HG03064 (cell line): Measurements from ENCODE around the gene GSTT2.
"Not testable (repeated sequence)": the region's sequence is repeated elsewhere in the genome, so short reads cannot be mapped to it uniquely, and the experiment has no call there.

Source experiments
- ATAC-seq: cut with Tn5 transposase; IDR thresholded peaks from one replicate; pipeline ENCODE4 v1.9.1; 2021; ENCODE audit warnings: low read depth; ENCODE audit not compliant: unreplicated experiment

Gene GSTT2

DNA sequence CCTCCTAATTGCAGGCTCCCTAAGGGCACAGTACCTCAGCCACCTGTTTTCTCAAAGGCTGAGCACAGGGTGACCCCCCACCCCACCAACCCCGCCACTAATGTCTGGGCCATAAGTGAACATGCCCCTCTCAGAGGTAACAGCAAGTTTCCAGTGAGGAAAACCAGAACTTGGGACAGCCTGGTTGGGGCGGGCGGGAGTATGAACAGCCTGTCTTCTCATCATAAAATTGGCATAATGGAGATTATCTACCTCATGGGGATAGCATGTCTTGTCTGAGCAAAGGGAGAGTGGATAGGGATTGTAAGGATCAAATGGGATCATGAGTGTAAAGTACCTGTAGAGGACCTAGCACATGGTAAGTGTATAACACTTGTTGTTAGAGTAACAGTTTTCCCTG is 8.0 kb upstream of the GSTT2 start:
- ATAC-seq, result not testable (repeated sequence)

DNA sequence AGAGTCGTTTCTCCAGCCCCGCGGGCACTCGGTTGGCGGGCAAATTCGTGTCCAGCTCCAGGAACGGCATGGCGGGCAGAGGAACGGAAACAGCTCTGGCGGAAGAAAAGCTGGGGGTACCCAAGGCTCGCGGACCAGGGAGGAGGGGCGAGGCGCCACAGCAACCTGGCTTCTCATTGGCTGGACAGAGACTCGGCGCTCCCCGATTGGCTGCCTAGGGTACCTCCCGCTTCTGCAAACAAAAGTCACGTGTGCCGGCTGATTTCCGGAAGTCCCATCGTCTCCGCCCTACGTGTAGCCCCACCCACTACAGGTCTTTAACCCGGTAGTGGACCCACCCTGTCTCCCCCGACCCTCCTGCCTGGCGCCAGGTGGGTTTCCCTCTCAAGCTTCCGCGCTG is 5.6 kb upstream of the GSTT2 start, which contains the start of gene DDT:
TSS of gene DDT (minus strand) at position 97 of the 400 bp plus-strand sequence. CDS start at position 70, 27 bp downstream.
- ATAC-seq, result peak; percentile 79

DNA sequence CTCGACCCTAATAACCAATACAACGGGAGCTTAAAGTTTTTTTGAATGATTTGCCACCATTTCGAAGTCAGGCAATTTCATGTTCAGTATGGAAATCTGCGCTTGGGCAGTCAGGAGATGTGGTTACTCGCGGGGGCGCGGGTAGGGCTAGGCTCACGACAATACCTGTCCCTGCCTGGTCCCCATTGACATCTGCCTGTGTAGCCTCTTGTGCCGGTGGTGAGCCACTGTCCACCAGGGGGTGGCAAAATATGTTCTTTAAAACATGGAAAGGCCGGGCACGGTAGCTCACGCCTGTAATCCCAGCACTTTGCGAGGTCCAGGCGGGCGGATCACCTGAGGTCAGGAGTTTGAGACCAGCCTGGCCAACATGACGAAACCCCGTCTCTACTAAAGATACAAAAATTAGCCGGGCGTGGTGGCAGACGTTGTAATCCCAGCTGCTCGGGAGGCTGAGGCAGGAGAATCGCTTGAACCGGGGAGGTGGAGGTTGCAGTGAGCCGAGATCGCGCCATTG is 5.0 kb upstream of the GSTT2 start:
- not testable (repeated sequence) for ATAC-seq

DNA sequence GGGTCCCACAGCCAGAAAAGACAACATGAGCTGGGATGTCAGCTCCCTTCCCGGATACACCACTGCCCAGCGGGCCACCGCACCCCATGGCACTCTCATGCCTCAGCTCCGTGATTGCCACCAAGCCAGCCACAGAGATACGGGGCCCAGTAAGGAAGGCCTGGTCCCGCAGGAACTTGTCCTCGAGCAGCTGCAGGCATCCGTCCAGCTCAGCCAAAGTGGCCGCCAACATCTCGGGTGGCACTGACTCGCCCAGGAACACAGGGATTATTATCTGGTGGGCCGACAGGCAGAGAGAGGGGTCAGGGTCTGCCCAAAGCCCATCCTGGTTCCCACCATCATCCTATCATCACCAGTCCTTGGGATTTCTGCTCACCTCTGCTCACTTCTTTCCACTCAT is 2.6 kb upstream of the GSTT2 start:
- ATAC-seq, result not testable (repeated sequence)

DNA sequence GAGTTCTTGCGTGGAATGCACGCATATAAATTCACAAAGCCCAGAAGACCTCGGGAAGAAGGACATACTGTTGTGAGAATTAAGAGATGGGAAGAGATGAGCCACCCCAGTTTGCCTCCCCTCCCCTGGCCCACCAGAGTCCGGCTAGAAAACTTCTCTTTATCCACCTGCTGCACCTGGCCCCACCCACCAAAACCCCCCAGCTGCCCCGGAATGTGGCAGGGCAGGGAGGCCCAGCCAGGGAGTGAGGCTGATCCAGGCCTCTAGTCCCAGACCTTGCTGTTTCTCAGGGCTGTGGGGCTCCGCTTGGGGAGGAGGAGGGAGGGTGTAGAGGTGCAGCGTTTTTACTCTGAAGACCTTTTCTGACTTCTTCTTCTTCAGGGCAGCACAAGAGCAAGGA is 633 bp downstream of the GSTT2 start:
- ATAC-seq, result not testable (repeated sequence)

DNA sequence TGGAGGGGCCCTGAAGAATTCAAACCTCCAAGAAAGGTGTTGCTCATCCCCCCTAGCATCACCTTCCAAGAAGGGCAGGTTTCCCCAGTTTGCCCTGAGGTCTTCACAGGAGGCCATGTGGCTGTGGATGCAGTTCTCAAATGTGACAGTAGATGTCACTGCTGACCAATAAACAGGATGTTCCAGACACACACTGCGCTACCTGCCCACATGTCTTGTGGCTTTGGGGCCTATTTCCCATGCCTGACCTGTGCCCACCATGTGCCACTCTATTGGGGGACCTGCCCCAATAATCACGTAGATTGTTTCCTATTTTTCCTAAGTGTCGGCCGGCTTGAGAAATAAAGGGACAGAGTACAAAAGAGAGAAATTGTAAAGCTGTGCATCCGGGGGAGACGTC is 4.5 kb downstream of the GSTT2 start:
- ATAC-seq, result no peak

DNA sequence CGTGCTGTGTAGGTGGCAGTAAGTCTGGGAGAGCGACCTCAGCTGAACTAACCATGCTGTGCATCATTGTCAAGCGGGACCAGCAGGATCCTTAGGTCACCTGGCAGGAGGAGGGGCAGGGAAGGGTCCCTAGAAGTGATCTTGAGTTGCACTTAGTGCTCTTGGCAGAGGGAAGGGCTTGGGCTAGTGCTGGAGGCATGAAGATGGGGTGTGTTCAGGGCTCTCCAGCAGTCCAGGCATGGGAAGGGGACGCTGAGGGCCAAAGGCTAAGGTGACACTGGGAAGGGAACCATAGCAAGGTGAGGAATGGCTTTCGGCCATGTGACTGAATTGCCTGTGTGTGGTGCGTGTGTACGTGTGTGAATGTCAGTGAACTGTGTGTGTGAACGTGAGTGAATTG is 6.2 kb downstream of the GSTT2 start:
- not testable (repeated sequence) for ATAC-seq

DNA sequence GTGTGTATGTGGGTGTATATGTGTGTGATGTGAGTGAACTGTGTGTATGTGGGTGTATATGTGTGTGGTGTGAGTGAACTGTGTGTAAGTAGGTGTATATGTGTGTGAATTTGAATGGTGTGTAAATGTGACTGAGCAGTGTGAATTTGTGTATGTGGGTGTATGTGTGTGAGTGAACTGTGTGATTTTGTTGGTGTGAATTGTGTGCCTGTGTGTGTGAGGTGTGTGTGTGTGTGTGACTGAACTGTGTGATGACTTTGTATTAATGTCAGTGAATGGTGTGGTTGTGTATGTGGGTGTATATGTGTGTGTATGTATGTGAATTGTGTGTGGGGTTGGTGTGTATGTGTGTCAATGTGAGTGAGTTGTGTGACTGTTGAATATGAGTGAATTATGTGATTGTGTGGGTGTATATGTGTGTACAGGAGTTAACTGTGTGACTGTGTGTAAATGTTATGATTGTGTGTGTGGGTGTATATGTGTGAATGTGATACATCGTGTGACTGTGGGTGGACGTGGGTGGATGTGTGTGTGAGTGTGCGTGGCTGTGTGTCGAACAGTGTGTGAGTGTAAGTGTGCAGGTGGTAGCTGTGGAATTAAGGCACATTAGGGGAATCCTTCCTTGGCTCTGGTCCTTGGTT is 6.7 kb downstream of the GSTT2 start:
- ATAC-seq, result not testable (repeated sequence)

DNA sequence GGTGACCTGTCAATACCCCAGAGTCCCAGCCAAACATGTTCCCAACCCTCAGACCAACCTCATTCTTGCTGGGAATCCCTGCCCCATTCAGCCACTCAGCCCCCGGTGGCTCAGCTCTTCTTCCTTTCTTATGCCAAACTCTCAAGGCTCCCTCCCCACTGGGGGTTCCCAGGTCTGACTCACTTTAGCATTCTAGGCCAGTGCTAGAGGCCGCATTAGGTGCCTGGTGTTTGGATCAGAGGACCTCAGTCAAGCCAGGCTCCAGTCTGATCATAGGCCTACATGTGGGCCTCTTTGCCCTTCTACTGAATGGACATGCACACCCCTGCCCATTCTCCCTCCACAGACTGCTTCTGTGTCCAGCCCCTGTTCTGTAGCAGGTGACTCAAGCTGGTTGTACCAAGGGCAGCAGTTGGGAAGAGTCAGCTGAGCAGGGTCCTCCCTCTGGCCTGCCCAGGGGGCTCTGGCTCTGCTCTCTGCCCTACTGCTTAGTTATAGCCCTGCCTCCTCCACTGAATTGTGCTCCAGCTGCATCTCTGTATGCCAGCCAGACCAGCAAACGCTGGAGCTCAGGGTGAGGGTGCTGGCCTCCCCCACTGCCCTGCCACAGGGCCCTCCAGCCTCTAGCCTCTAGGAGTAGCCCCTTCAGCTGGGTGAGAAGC is 9.8 kb downstream of the GSTT2 start:
- not testable (repeated sequence) for ATAC-seq

DNA sequence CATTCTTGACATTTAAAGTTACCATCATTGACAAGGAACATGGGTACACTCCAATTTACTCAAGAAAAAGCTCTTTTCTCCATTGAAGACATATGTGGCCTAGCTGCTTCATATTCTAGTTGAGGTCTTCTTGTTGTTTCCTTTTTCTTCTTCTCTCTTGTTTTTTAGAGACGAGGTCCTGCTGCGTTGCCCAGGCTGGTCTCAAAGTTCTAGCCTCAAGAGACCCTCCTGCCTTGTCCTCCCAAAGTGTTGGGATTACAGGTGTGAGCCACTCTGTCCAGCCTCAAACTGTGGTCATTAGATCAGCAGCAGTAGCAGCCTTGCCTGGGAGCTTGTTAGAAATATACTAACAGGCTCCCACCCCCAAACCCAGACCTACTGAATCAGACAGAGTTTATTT is 13.1 kb downstream of the GSTT2 start:
- ATAC-seq, result not testable (repeated sequence)

DNA sequence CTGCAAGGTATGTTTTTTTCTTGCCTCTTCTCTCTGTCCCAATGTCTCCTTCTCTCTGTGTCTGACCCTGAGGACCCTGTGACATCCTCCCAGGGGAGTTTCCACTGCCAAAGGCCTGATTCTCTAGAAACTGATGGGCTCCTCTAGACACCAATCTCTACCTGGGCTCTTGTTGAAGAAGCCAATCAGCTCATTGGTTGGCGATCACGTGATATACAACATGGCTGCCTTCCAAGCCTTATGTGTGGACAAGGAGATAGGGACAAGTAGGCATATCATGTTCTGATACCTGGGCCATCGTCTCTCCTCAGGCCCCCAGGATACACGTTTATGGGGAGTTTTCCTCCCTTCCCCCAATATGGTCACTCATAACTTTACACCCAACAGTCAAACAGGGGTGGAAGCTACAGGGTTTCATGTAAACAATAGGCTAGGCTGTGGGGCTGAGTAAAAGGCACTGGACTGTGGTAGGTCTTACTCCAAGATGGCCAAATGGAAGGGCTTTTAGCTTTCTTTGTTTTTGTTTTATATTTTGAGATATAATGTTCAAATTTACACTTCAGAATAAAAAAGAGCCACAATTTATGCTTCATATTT is 13.7 kb downstream of the GSTT2 start:
- not testable (repeated sequence) for ATAC-seq

DNA sequence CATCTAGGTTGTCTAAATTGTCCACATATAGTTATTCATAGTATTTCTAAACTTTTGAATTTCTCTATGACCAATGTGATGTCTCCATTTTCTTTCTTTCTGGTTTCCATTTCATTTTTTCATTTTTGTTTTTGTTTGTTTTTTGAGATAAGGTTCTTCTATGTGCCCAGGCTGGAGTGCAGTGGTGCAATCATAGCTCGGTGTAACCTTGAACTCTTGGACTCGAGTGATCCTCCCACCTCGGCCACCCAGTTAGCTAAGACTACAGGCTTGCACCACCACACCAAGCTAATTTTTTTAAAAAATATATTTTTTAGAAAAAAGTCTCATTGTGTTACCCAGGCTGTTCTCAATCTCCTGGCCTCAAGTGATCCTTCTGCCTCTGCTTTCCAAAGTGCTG is 17.2 kb downstream of the GSTT2 start:
- ATAC-seq, result no peak

DNA sequence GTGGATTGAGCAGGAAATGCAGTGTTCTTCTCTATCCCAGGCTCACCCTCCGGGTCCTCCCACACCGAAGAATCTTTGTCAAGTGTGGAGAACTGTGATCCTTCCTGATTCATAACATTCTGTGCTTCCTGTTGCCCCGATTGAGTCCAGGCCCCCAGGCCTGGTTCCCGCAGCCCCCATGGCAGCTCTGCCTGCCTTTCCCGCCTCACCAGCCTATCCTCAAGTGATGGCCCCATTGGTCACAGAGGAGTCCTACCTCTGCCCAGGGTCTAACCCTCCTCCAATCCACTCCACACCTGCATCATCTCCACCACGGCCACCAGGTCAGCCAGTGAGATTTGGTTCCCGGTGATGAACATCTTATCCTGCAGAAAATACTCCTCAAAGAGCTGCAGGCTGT is 19.8 kb downstream of the GSTT2 start:
- ATAC-seq, result not testable (repeated sequence)

DNA sequence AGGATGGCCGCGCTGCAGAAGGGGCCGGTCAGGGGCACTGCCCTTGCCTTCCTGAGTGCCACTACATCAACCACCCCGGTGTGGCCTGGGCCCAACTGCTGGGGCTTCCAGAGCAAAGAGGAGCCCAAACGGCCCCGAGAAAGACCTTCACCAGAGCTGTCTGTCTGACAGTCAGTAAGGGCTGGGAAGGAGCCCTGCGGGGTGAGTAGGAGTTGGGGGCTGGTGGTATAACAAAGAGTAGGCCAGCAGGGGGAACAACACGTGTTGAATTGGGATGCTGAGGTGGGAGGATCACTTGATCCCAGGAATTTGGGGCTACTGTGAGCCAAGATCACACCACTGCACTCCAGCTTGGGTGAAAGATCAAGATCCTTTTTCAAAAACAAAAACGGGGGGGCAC is 21.4 kb downstream of the GSTT2 start:
- ATAC-seq, result no peak

DNA sequence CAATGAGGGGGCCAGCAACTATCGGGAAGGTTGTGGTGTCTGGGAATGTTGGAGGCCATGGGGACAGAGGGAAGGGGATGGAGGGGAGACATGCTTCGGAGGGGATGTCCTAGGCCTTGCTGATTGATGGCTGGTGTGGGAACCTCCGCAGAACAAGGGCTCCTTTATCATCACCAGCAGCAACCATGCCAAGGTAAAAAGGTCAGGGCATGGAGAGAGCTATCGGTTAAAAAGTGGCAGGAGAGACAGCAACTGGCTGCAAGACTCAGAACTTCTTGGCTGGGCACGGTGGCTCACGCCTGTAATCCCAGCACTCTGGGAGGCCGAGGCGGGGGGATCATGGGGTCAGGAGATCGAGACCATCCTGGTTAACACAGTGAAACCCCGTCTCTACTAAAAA is 22.3 kb downstream of the GSTT2 start:
- no peak for ATAC-seq

DNA sequence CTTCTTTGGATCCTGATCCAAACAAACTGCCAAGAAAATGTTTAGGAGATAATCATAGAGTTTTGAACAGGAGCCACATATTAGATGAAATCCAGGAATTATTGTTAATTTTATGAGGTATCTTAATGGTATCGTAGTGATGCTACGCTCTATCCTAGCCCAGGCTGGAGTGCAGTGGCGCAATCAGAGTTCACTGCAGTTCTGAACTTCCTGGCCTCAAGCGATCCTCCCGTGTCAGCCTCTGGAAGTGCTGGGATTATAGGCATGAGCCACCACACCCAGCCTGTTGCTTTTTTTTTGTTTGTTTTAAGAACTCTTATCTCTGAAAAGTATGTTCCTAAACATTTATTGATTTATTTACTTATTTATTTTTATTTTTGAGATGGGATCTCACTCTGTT is 22.9 kb downstream of the GSTT2 start:
- no peak for ATAC-seq

DNA sequence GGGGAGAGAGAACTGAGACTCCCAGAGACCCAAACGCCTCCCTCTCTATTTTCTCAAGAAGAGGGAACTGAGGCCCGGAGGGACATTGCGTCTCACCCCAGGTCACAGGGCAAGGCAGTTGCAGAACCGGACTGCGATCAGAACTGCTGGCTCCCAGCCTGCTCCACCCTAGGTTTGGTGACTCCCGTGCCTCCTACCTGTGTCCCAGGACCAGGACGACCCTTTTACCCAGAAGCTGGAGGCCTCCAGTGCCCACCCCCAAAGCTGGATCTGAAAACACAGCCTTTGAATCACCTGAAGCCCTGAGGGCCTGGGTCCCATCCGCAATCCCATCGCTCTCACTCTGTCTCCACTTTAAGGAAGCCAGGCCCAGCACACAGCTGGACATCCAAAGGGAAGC is 24.0 kb downstream of the GSTT2 start:
- ATAC-seq, result no peak

DNA sequence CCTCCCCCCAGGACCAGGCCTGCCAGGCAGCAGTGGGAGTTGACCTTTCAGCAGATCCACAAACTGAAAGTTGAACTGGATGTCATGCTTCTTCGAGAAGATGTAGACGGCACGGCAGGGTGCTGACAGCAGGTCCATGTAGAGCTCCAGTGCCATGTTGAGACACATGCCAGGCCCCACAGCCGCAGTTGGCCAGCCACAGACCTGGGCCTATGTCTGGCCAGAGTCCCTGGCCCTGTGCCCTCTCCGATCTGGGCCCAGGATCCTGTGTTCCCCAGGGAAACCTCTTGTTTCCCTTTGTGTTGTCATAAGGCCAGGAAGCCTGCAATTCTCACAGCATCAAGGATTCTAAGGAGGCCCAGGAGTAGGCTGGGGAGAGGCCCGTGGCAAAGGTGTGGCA is 25.3 kb downstream of the GSTT2 start, which contains the start of gene GSTT4:
TSS of gene GSTT4 (minus strand) at position 253 of the 400 bp plus-strand sequence. CDS start at position 156, 97 bp downstream.
- ATAC-seq, result no peak

DNA sequence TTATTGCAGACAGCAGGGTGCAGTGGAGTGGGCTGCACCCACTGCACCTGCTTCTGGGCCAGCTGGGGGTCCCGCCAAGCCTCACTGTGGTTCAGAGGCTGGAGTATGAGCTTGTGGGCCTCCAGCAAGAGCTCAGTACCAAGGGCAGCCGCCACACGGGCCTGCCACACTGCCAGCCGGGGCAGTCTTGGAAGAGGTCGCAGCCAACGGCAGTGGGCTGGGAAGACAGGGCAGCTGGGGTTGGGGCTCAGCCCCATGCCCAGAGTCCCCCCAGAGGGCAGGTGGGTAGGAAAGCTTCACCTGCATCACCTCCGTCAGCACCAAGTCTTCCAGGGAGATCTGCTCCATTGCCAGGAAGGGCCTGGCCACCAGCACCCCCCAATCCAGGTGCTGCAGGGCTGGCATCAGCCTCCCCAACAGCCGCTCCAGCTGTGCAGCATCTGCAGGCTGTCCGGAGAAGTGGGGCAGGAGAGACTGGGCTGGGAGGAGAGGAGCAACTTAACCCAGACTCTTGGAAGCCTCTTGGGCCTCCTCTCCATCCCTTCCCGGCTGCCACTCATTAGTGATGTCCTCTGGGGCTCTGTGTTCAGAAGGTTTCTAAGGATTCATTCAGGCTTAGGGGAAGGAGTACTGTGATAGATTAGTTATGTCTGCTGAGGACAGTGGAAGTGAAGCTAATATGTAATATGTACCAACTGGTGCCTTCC is 26.4 kb downstream of the GSTT2 start:
- no peak for ATAC-seq

DNA sequence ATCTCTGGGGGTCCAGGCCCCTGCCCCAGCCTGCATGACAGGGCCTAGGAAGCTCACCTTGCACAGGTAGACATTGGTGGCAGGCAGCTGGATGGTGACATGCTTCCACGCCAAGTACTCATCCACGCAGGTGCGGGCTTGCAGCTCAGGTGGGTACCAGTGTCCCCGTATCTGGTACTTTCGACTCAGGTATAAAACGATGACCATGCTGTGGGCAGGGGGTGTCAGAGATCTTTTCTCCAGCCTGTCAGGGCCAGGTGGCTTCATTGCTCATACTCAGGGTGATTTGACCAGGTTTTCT is 26.9 kb downstream of the GSTT2 start:
- ATAC-seq, result no peak
